GM12878 (cell line): ENCODE measurements around the gene DTNA. TPM values are rescaled to one million over a fixed set of nuclear protein-coding genes. Genes with fewer than 3 reads are reported as not detected.
A peak's percentile ranks its signal among the peaks of the same experiment; 100 is the strongest.

ENCODE experiments used
- ATAC-seq: fragments of 200-7000 bp; cut with Tn5 transposase; 3 replicates; pipeline ENCODE4 v1.9.1; 2020; ENCODE audit warnings: mild to moderate bottlenecking, moderate library complexity
- BruUV-seq: library from RNA; stranded (reverse); fragments of 400-500 nt; replicated peaks from 2 replicates; lab custom pipeline; 2021; lab: Mats Ljungman, UMichigan
- CTCF ChIA-PET: fragments of 300-600 bp; sonication (Branson Sonifier 250); formaldehyde crosslinking; extraction: SDS; loops from one replicate; lab custom pipeline; 2021; ENCODE audit warnings: inconsistent platforms; lab: Yijun Ruan, JAX
- POLR2A ChIA-PET: fragments of 350-600 bp; formaldehyde crosslinking; extraction: SDS; loops from one replicate; lab custom pipeline; 2021; ENCODE audit warnings: inconsistent platforms; lab: Charles Lee
- RAD21 ChIA-PET: fragments of 300-600 bp; sonication (Branson Sonifier 250); formaldehyde crosslinking; loops from one replicate; lab custom pipeline; 2023; ENCODE audit warnings: antibody characterized with exemption; ENCODE audit not compliant: unreplicated experiment; lab: Charles Lee
- SMC1A ChIA-PET: fragments of 300-600 bp; sonication (Branson Sonifier 250); formaldehyde crosslinking; loops from one replicate; lab custom pipeline; 2023; ENCODE audit not compliant: unreplicated experiment, uncharacterized antibody; lab: Charles Lee
- DNase-seq: peaks from one replicate; pipeline ENCODE4 v3.0.0-alpha.2; 2011; ENCODE audit warnings: low read depth, low spot score
- FAIRE-seq: peaks from 3 replicates; lab custom pipeline; 2011; peaks lifted over from hg19 to GRCh38; lab: Jason Lieb, UNC
- H2AFZ ChIP-seq: 2 replicates; pipeline ENCODE4 v1.6.0; 2011; ENCODE audit warnings: low read depth, low read length, control low read depth; ENCODE audit not compliant: control insufficient read depth
- H3K27ac ChIP-seq: 2 replicates; pipeline ENCODE4 v1.5.1; 2011; ENCODE audit warnings: control low read depth; ENCODE audit not compliant: control insufficient read depth, insufficient read depth
- H3K27me3 ChIP-seq, 2 experiments: replicated peaks in 1 of 2; 2 replicates each; pipeline versions ENCODE4 v1.6.0 to v1.6.1; 2011; ENCODE audit warnings: low read length in 1 of 2; ENCODE audit not compliant: control insufficient read depth in 2 of 2, insufficient read depth in 2 of 2
- H3K36me3 ChIP-seq, 2 experiments: 2 replicates each; pipeline ENCODE4 v1.5.1; 2011; ENCODE audit warnings: low read length in 1 of 2; ENCODE audit not compliant: control insufficient read depth in 2 of 2, insufficient read depth in 2 of 2
- H3K4me1 ChIP-seq: 2 replicates; pipeline ENCODE4 v1.6.1; 2011; ENCODE audit warnings: mild to moderate bottlenecking, low read length, moderate library complexity, mixed read lengths; ENCODE audit not compliant: control insufficient read depth, insufficient read depth
- H3K4me2 ChIP-seq: 2 replicates; pipeline ENCODE4 v1.6.0; 2011; ENCODE audit warnings: control low read depth; ENCODE audit not compliant: control insufficient read depth, insufficient read depth
- H3K4me3 ChIP-seq: fragments of 200-600 bp; sonication (generic); 2 replicates; pipeline ENCODE4 v1.5.1; 2016
- H3K79me2 ChIP-seq: 2 replicates; pipeline ENCODE4 v1.6.0; 2011; ENCODE audit warnings: low read length; ENCODE audit not compliant: control insufficient read depth, insufficient read depth
- H3K9ac ChIP-seq: 2 replicates; pipeline ENCODE4 v1.8.0; 2011; ENCODE audit warnings: low read length, control low read depth, mixed read lengths; ENCODE audit not compliant: control insufficient read depth, insufficient read depth
- H3K9me3 ChIP-seq: replicated peaks from 3 replicates; pipeline ENCODE4 v1.5.1; 2011; ENCODE audit warnings: mild to moderate bottlenecking, low read length; ENCODE audit not compliant: control insufficient read depth, insufficient read depth
- H4K20me1 ChIP-seq: 2 replicates; pipeline ENCODE4 v1.6.0; 2011; ENCODE audit not compliant: control insufficient read depth, insufficient read depth
- CHD4 ChIP-seq: fragments of 200-600 bp; sonication (generic); IDR thresholded peaks from 2 replicates; pipeline ENCODE4 v1.6.1; 2016; ENCODE audit warnings: mild to moderate bottlenecking
- CREM ChIP-seq: IDR thresholded peaks from 2 replicates; pipeline ENCODE4 v1.6.1; 2014; ENCODE audit warnings: antibody characterized with exemption, low read depth
- EGR1 ChIP-seq, 2 experiments: IDR thresholded peaks; 1 replicate in 1 of 2; 2 replicates in 1 of 2; pipeline ENCODE4 v1.6.1; 2011 to 2012; ENCODE audit warnings: low read depth in 2 of 2, low read length in 2 of 2, borderline replicate concordance in 1 of 2, mild to moderate bottlenecking in 1 of 2, moderate library complexity in 1 of 2
- NR2C1 ChIP-seq: fragments of 450-650 bp; IDR thresholded peaks from 2 replicates; pipeline ENCODE4 v1.6.1; 2017; ENCODE audit warnings: antibody characterized with exemption, mild to moderate bottlenecking, moderate library complexity
- NR2C2 ChIP-seq: IDR thresholded peaks from 2 replicates; pipeline ENCODE4 v1.6.1; 2011; ENCODE audit warnings: borderline replicate concordance, low read depth; ENCODE audit not compliant: control insufficient read depth, insufficient read length
- NR2F1 ChIP-seq: fragments of 450-650 bp; conservative IDR thresholded peaks from 2 replicates; pipeline ENCODE4 v1.6.1; 2017; ENCODE audit warnings: mild to moderate bottlenecking
- ZNF384 ChIP-seq: IDR thresholded peaks from 2 replicates; pipeline ENCODE4 v1.6.1; 2012; ENCODE audit warnings: low read depth, mild to moderate bottlenecking, low read length, improper control_type of control experiment, borderline replicate concordance
- WGBS: methylation state at CpG from one replicate; pipeline ENCODE4 v1.1.6; 2016; ENCODE audit warnings: low lambda C conversion rate; ENCODE audit not compliant: insufficient replicate concordance, insufficient coverage; ENCODE audit errors: missing lambda C conversion rate; 5-methylcytosine and 5-hydroxymethylcytosine counted together
- in situ Hi-C: fragments of 300-500 bp; cut with MboI; formaldehyde crosslinking; loops from 9 replicates; pipeline ENCODE4 v1.14.3; 2018; ENCODE audit warnings: mixed read lengths
- intact Hi-C: fragments of 100-400 bp; cut with micrococcal nuclease; formaldehyde crosslinking; loops from one replicate; pipeline ENCODE4 v1.14.2; 2022; ENCODE audit not compliant: unreplicated experiment
- polyA plus RNA-seq, 11 experiments: library from polyadenylated mRNA; depleted of rRNA in 4 of 11; unstranded in 6 of 11; stranded (reverse) in 5 of 11; fragments of >200 nt; fragmentation: Nextera tagmentation in 4 of 11; fragmentation: Illumina TruSeq in 1 of 11; extraction: Ambion mirVana in 4 of 11; extraction: Trizol in 1 of 11; gene quantifications; 1 replicate in 1 of 11; 2 replicates in 10 of 11; pipeline versions ENCODE4 v1.2.1 to v1.2.3, GENCODE V29; 2011 to 2016; ENCODE audit warnings: inconsistent platforms in 2 of 11, missing spikeins in 2 of 11, low read depth in 1 of 11
- total RNA-seq, 4 experiments: library from RNA; depleted of rRNA in 3 of 4; stranded (reverse); fragments of >200 nt in 3 of 4; fragmentation: Illumina TruSeq in 1 of 4; extraction: Trizol in 1 of 4; gene quantifications; 2 replicates each; pipeline versions ENCODE4 v1.2.1 to v1.2.3, GENCODE V29; 2013 to 2021
- TF ChIP-seq, protein P1 (sequence below): IDR thresholded peaks from 2 replicates; pipeline ENCODE4 v1.6.1; 2011; ENCODE audit warnings: low read depth, low read length, improper control_type of control experiment, borderline replicate concordance

The DTNA gene
- total and polyA plus RNA-seq, 10 of the 15 experiments (the other 5 are each of a cell fraction or from before 2014, with no cell fraction given) = 0.26 to 8.6 (median 0.53) TPM

DNA sequence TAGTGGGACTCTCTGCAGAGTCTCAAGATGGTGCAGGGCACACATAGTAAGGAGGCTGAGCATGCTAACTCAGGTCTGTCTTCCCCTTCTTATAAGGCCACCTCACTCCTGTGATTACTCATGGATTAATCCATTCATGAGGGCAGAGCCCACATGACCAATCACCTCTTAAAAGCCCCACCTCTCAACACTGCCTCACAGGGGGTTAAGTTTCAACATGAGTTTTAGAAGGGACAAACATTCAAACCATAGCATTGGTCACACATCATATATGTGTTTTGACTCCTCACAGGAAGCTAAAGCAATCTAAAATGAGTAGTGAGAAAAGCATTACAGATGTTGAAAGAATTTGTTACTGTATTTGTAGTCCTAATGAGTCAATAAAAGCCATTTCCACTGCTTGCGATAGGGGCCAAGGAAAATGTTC, 57.5 kb downstream of the DTNA start:
- intact Hi-C loops (no loop called here), in situ Hi-C loops (no loop called here)
- Histone ChIP-seq H3K9me3 (no peaks in the 10 kb centered on the region), H3K4me1 (no peaks in the 10 kb centered on the region), H3K4me3 (no peak overlapping the region), H2AFZ (no peak overlapping the region), H3K27ac (no peak overlapping the region), H3K36me3 (no peaks in the 10 kb centered on the region)
- DNase-seq = no peak
- SMC1A ChIA-PET = interaction anchor here (1.2 kb wide), 1 partner anchor 14 kb away, joined by 3 read pairs; no protein-coding TSS in a partner anchor
- FAIRE-seq = no peak
- TF ChIP-seq CREM = no peak
- TF ChIP-seq NR2F1 = no peak
- no peak for TF ChIP-seq EGR1 (IDR thresholded peaks at IDR 0.05; ENCODE audit: borderline replicate concordance in 1 of 2, low read depth in 2 of 2, low read length in 2 of 2)
- TF ChIP-seq, protein P1, sequence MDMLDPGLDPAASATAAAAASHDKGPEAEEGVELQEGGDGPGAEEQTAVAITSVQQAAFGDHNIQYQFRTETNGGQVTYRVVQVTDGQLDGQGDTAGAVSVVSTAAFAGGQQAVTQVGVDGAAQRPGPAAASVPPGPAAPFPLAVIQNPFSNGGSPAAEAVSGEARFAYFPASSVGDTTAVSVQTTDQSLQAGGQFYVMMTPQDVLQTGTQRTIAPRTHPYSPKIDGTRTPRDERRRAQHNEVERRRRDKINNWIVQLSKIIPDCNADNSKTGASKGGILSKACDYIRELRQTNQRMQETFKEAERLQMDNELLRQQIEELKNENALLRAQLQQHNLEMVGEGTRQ = no peak
- no peak for TF ChIP-seq NR2C1
- TF ChIP-seq CHD4 = no peak
- no peak for TF ChIP-seq NR2C2
- TF ChIP-seq ZNF384 = no peak
- TF ChIP-seq, all 136 proteins: peak for 0
- CTCF ChIA-PET = interaction anchor here (0.6 to 1.9 kb wide), 4 partner anchors 16 to 1184 kb away, joined by 3 to 10 read pairs (median 4); no protein-coding TSS in a partner anchor
- POLR2A ChIA-PET = interaction anchor here (0.6 kb wide), 1 partner anchor 281 kb away, joined by 3 read pairs; no protein-coding TSS in a partner anchor
- 0% methylated on average over 1 of the region's 1 CpG for WGBS
- RAD21 ChIA-PET = no interaction called here
- Histone ChIP-seq H3K79me2 (no peaks in the 10 kb centered on the region), H3K27me3 (no peaks in the 10 kb centered on the region), H3K4me2 (no peak overlapping the region), H4K20me1 (no peaks in the 10 kb centered on the region), H3K9ac (no peak overlapping the region)
- BruUV-seq = no TSS peak
- ATAC-seq = peak; percentile 89
